Loucy (cell line): Measurements from ENCODE around the gene RPP25.
A peak's percentile ranks its signal among the peaks of the same experiment; 100 is the strongest.

Experiments used
- H2AFZ ChIP-seq: fragments of 200-600 bp; sonication (generic); 2 replicates; pipeline ENCODE4 v1.6.0; 2016; ENCODE audit warnings: antibody characterized with exemption, mild to moderate bottlenecking, low read length, moderate library complexity
- H3F3A ChIP-seq: fragments of 200-600 bp; 2 replicates; pipeline ENCODE4 v1.6.0; 2016; ENCODE audit warnings: antibody characterized with exemption, low read depth, mild to moderate bottlenecking
- H3K27me3 ChIP-seq: fragments of 200-600 bp; sonication (generic); 2 replicates; pipeline ENCODE4 v1.6.1; 2014; ENCODE audit warnings: low read length, mild to moderate bottlenecking; ENCODE audit not compliant: insufficient read depth, poor library complexity, severe bottlenecking
- H3K36me3 ChIP-seq: fragments of 200-600 bp; sonication (generic); 2 replicates; pipeline ENCODE4 v1.6.1; 2016; ENCODE audit warnings: low read length; ENCODE audit not compliant: insufficient read depth
- H3K4me1 ChIP-seq: fragments of 200-600 bp; sonication (generic); 2 replicates; pipeline ENCODE4 v1.5.1; 2014; ENCODE audit warnings: low read length, mild to moderate bottlenecking; ENCODE audit not compliant: insufficient read depth, poor library complexity, severe bottlenecking
- H3K4me2 ChIP-seq: fragments of 200-600 bp; sonication (generic); 2 replicates; pipeline ENCODE4 v1.6.0; 2014; ENCODE audit warnings: antibody characterized with exemption, low read length, low read depth, mild to moderate bottlenecking; ENCODE audit not compliant: poor library complexity, severe bottlenecking
- H3K4me3 ChIP-seq: fragments of 200-600 bp; sonication (generic); 2 replicates; pipeline ENCODE4 v1.5.1; 2014; ENCODE audit warnings: low read length, mild to moderate bottlenecking, mixed read lengths; ENCODE audit not compliant: poor library complexity, severe bottlenecking
- H3K79me2 ChIP-seq: fragments of 200-600 bp; sonication (generic); 2 replicates; pipeline ENCODE4 v1.6.1; 2014; ENCODE audit warnings: low read length; ENCODE audit not compliant: insufficient read depth
- H3K9ac ChIP-seq: fragments of 200-600 bp; sonication (generic); 2 replicates; pipeline ENCODE4 v1.6.0; 2014; ENCODE audit warnings: mild to moderate bottlenecking, low read depth, low read length, moderate library complexity; ENCODE audit not compliant: poor library complexity, severe bottlenecking
- H3K9me2 ChIP-seq: fragments of 200-600 bp; sonication (generic); replicated peaks from 2 replicates; pipeline ENCODE4 v1.6.1; 2016; ENCODE audit warnings: low read depth, low read length, mixed read lengths
- H3K9me3 ChIP-seq: fragments of 200-600 bp; sonication (generic); 2 replicates; pipeline ENCODE4 v1.6.1; 2014; ENCODE audit warnings: mild to moderate bottlenecking, antibody characterized with exemption, low read length, low read depth; ENCODE audit not compliant: insufficient read depth
- H4K20me1 ChIP-seq: fragments of 200-600 bp; sonication (generic); 2 replicates; pipeline ENCODE4 v1.6.0; 2014; ENCODE audit warnings: antibody characterized with exemption, low read length, mild to moderate bottlenecking; ENCODE audit not compliant: insufficient read depth, poor library complexity, severe bottlenecking
- CTCF ChIP-seq: fragments of 200-600 bp; sonication (generic); conservative IDR thresholded peaks from 2 replicates; pipeline ENCODE4 v1.5.1; 2014; ENCODE audit warnings: mild to moderate bottlenecking, antibody characterized with exemption, low read length
- EZH2phosphoT487 ChIP-seq: fragments of 200-600 bp; IDR thresholded peaks from 2 replicates; pipeline ENCODE4 v1.6.1; 2018; ENCODE audit warnings: antibody characterized with exemption, mild to moderate bottlenecking, moderate library complexity, borderline replicate concordance

RPP25 gene

GRCh38 chr15:74997543-74997942 lies 41.0 kb upstream of the RPP25 start:
- Histone ChIP-seq H3K9me3 (no peaks in the 10 kb centered on the region), H4K20me1 (no peaks in the 10 kb centered on the region), H2AFZ (no peak overlapping the region), H3K36me3 (no peaks in the 10 kb centered on the region), H3K4me3 (no peak overlapping the region), H3K27me3 (no peaks in the 10 kb centered on the region), H3K79me2 (no peaks in the 10 kb centered on the region), H3K4me1 (no peaks in the 10 kb centered on the region), H3K9ac (no peak overlapping the region), H3K9me2 (no peaks in the 10 kb centered on the region), H3F3A (no peaks in the 10 kb centered on the region), H3K4me2 (no peak overlapping the region)
- TF ChIP-seq EZH2phosphoT487 (no peak), CTCF (no peak)

- Histone ChIP-seq H3K9ac (no peak overlapping the region), H3K9me2 (no peaks in the 10 kb centered on the region), H4K20me1 (no peaks in the 10 kb centered on the region), H3K79me2 (no peaks in the 10 kb centered on the region), H3K36me3 (no peaks in the 10 kb centered on the region), H3F3A (no peaks in the 10 kb centered on the region), H3K4me2 (no peak overlapping the region), H3K9me3 (no peaks in the 10 kb centered on the region), H2AFZ (no peak overlapping the region), H3K27me3 (no peaks in the 10 kb centered on the region), H3K4me1 (no peaks in the 10 kb centered on the region), H3K4me3 (no peak overlapping the region)
- TF ChIP-seq EZH2phosphoT487 (no peak), CTCF (no peak)
Measured at GRCh38 chr15:74997141-74997540, 40.6 kb upstream of the RPP25 start.

- Histone ChIP-seq H3K9me2 (no peaks in the 10 kb centered on the region), H3K4me2 (peak overlapping the region; percentile 70), H4K20me1 (no peaks in the 10 kb centered on the region), H3K4me3 (peak overlapping the region; percentile 74), H3K9ac (peak overlapping the region; percentile 56), H3K4me1 (no peaks in the 10 kb centered on the region), H3K79me2 (no peaks in the 10 kb centered on the region), H3K9me3 (no peaks in the 10 kb centered on the region), H3K27me3 (no peaks in the 10 kb centered on the region), H3F3A (no peaks in the 10 kb centered on the region), H2AFZ (peak overlapping the region; percentile 72; the same call in 1 of the 2 replicates), H3K36me3 (no peaks in the 10 kb centered on the region)
- no peak for TF ChIP-seq CTCF
- no peak for TF ChIP-seq EZH2phosphoT487
Measured at GRCh38 chr15:74995779-74996765, 39.5 kb upstream of the RPP25 start.
